HG02970 (cell line): ENCODE data around the gene ANKRD16.
A peak's percentile ranks its signal among the peaks of the same experiment; 100 is the strongest.

Source experiments
- ATAC-seq: cut with Tn5 transposase; IDR thresholded peaks from one replicate; pipeline ENCODE4 v1.9.1; 2021; ENCODE audit warnings: mild to moderate bottlenecking, moderate library complexity, moderate number of reproducible peaks; ENCODE audit not compliant: unreplicated experiment, low FRiP score

Gene ANKRD16

DNA sequence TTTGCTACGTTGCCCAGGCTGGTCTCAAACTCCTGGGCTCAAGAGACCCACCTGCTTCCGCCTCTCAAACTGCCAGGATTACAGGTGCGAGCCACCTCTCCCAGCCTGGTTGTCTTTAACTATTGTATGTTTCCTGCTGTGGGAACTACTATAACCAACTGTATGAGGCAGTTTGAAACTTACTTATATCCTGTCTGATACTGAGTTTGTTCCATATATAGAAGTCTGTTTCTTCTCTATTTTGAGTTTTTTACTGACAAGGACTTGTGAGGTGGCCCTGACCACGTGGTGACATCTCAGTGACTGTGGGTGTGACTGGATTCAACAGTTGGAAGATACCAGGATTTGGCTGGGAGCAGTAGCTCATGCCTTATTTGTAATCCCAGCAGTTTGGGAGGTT, 14.5 kb upstream of the ANKRD16 start:
- ATAC-seq = no peak

DNA sequence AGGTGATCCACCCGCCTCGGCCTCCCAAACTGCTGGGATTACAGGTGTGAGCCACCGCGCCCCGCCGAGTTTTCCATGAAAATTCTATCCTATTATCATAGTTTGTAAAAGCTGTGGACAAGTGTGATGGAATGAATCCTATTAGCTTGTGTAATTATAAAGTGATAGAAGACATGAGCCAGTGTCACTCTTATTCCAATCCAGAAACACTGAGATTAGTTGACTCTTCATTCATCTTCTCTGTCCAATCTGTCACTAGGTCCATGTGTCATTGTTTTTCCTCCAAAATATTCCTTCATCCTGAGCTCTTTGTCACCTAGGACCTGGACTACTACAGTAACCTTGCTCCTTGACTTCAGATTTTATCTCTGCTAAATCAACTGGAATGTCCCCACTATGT, 13.9 kb upstream of the ANKRD16 start:
- no peak for ATAC-seq

DNA sequence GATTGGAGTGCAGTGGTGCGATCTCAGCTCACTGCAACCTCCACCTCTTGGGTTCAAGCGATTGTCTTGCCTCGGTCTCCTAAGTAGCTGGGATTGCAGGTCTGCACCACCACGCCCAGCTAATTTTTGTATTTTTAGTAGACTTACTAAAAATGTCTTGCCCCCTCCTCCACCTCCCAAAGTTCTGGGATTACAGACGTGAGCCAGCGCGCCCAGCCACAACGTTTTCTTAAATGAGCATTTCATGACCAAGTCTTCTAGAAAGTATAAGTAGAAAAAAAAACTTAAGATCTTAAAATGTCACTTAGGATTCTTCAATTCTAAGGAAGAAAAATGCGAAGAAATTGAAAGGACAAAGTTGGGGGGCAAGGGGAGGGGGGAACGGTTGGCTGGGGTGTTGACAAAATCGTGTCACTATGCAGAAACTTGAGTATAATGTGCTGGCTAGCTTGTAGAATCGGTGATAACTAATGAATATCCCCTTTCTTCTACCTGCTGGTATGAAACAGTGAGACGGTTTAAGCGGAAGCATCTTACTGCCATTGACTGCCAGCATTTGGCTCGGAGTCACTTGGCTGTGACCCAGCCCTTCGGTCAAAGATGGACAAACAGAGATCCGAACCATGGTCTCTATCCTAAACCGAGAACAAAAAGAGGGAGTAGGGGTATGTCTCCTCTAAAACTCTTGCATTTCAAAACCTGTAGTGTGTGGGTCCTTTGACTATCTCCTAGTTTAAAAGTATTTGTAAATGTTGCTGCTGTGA, 13.0 kb upstream of the ANKRD16 start:
- ATAC-seq = no peak

DNA sequence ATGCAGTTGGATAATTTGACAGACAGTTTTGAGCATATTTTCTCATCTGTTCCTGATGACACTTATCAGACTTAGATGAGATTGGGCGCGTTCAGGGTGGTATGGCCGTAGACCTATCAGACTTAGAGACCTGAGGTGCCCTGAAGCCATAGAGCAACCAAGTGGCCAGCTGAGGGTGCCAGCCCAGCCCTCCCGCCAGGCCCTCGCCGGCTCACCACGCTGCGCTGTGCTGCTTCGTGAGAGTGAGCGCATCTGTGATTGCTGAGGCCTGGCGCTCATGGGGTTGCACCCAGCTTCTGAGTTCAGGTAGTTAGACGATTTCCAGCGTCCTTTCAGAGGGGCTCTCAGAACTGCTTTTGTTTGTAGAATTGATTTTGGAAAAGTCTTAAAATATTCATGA, 10.6 kb upstream of the ANKRD16 start:
- ATAC-seq = no peak

DNA sequence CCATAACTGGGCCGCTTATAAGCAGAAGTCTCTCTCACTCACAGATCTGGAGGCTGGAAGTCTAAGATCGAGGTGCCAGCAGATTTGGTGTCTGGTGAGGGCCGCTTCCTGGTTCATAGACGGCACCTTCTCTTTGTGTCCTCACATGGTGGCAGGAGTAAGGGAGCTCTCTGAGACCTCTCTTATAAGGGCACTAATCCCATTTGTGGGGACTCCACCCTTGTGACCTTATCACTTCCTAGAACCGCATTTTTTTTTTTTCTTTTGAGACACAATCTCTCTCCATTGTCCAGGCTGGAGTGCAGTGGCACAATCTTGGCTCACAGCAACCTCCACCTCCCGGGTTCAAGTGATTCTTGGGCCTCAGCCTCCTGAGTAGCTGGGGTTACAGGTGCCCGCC, 8.5 kb upstream of the ANKRD16 start:
- ATAC-seq = no peak

DNA sequence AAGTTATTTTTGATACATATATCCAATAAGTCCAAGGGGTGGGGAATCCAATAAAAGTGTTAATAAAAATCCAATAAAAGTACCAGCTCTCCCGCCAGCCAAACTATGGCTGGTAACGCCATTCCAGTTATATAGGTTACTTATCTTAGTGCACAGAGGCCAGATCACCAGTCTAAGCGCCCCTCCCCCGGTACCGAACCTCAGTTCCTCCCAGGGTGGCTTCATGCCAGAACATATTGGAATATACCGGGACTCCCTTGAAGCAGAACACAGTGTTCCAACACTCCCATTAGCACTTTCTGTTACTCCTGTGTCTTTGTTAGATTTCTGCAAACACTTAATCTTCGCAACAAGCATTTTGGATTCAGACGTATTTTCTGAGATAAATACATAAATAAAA, 7.8 kb upstream of the ANKRD16 start:
- no peak for ATAC-seq

DNA sequence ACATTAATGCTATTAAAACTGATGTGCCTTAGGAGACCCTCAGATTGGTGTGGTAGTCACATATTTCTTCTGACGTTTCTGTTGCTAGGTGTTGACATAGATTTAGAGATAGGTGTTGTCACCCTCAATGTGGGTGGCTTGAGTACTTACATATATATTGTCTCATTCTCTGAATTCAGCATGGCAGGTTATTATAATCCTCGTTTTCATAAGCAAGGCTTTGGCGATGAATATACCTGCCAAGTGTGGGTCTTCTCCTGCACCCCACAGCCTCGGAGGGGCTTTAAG, 7.3 kb upstream of the ANKRD16 start:
- ATAC-seq = no peak

DNA sequence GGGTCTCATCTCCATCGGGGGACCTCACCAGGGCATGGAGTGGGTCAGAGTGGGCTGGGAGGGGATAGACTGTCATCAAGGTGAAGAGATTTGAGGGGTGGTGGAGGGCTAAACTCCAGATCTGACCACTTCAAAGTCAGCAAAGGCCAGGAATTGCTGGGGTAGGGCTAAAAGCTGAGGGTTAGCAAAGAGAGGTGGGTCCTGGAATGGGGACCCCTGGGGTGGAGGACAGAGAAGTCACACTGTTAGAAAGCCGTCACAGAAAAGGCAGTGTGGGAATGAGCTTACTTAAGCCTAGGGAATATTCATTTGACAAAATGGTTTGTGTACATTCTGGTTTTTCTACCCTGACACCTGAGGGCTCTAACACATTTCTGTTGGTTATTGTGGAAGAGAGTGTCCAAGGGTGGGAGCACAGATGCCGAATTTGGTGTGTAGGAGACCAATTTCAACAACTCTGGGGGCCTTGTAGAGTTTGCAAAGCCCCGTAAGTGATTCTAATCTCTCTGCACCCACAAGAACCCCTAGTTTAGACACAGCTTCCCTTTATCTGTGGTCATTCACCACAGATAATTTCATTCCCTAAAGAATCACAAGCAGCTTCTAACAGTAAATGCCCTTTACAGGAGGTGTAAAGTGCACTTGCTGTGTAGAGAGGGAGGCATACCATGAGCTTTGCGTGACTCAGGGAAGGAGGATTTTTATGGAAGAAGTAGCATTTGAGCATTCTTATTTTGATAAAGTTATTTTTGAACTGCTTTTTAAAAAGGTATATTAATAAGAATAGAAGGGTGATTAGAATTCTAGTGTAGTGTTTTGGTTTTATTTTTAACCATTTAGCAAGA, 6.7 kb upstream of the ANKRD16 start:
- ATAC-seq = no peak

DNA sequence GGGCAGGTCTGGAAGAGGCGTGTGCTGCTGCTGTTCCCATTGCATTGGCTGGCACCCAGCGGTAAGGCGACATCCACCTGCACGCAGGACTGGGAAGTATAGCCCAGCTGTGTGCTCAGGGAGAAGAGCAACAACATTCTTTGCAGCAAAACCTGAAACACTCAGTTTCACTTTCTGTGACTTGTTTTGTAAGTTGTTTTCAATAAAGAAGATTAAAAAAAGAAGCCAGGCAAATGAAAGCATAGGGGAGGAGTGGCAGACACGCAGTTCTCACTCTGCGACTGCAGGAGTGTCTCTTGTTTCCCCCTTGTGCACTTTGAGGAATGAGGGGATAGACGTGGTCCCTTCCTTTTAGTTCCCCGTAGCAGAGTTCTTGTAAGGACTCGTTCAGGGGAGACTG, 6.1 kb upstream of the ANKRD16 start:
- no peak for ATAC-seq

DNA sequence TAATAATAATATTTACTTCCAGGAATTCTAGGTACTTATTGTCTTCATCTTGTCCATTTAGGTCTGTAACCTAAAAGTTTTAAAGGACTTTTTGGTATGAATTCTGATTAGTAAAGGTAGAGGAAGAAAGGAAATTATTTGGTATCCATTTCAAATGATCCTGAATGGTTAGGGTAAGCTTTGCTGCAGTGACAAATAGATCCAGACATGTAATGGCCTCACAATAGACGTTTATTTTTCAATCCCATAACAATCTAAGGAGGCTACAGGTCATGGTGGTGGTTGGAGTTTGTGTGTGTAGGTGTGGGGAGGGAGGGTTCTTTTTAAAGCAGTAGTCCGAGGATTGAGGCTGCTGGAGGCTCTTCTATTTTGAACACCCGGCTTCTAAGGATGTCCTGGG, 5.7 kb upstream of the ANKRD16 start:
- ATAC-seq = no peak

DNA sequence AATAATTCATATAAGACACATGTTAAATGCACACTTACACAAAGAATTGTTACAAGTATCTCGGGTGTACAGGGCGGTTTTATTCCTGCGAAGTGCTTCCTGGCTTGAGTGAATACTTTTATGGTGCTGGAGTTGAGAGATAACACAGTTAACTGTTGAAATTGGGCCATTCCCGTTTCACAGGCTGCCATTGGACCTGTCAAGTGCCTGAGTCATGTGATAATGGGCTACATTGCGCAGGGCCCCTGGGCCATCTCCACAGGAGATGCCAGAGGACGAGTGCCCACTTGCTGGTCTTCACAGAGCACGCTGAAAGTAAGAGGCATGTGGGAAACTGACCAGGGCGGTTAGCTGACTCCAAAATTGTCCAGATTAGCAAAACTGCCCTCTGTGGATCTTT, 5.2 kb upstream of the ANKRD16 start:
- ATAC-seq = no peak

DNA sequence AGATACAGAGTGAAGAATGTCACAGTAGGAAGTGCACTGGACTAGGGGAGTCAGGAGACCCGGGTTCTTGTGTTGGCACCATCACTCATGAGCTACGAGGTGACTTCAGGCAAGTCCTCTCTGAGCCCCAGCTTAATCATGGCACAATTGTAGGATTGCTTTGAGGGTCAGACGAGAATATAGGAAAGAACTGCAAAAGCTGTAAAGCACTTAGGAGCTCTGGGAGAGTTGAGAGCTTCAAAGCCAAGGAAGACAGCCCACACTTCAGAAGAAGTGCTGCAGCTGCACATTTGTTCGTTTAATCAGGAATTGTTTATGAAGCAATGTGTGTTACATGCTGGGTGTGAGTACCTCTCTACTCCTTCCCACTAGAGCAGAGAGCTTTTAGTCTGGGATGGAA, 4.7 kb upstream of the ANKRD16 start:
- no peak for ATAC-seq

DNA sequence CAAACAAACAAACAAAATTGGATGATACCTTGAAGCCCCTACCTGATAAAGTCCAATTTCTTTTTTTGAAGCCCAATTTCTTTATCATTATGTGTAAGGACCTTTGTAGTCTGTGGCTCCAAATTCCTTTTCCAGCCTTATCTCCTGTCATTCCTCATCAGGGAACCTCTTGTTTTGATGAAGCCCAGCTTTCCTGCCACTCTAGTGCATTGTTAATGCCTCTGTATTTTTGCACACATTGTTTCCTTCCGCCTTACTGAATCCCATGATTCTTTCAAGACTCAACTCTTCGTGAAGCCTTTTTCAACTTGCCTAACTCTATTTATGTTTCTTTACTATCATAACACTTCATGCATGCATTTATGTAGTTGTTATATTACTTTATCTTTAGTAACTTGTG, 3.6 kb upstream of the ANKRD16 start:
- ATAC-seq = no peak

DNA sequence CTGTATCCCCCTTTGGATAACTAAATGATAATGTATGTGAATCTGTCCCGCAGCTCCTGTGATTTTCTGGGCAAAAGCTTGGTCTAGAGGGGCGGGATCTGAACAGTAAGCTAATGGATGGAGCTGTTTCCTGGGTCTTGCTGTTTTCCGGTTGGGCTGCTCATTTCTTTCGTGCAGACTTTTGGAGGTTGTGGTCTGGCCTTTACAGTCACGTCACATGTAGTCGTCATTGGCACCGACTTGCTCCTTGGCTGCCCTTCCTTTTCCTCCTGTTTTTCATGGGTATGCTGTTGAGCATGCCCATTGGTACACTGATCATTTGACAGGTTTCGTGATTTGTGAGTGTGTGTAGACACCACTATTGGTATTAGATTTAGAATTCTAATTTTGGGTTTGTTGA, 2.3 kb upstream of the ANKRD16 start:
- no peak for ATAC-seq

DNA sequence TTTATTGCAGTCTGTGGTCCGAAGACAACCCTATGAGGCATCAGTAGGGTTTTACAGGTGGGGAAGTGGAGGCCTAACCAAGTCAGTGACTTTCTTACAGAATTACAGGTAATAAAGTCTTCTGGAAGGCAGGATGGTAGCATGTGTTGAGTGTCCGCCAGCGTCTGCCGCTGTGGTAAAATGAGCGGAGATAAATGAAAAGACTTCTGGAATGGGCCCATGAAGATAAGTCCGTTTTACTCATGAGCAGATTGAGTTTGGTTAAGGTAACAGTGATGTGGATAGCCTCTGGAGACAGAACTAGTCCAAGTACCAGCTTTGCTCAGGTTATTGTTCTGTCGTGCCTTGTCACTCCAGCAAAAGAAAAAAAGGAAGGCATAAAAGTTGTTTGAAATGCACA, 1.3 kb upstream of the ANKRD16 start:
- ATAC-seq = no peak

DNA sequence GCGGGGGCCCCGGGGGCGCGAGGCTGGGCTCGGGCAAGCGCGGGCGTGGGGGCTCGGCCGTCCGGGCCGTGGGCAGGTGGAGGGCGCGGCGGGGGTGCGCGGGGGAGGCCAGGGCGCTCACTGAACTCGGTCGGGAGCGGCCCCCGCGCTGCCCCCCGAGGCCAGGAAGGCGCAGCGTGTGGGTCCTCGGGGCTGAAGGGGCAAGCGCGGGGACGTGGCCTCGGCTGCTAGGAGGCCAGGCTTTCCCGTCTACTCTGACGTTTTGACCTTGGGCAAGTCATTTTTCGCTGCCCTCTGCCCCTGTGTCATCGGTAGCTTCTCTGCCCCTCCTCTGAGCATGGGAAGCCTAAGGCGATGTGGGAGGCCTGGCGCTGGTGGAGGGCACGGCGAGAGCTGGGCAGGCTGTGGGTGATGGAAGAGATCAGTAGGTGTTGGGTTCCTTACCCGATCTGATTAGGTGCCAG, 791 bp upstream of the ANKRD16 start:
- ATAC-seq = no peak

DNA sequence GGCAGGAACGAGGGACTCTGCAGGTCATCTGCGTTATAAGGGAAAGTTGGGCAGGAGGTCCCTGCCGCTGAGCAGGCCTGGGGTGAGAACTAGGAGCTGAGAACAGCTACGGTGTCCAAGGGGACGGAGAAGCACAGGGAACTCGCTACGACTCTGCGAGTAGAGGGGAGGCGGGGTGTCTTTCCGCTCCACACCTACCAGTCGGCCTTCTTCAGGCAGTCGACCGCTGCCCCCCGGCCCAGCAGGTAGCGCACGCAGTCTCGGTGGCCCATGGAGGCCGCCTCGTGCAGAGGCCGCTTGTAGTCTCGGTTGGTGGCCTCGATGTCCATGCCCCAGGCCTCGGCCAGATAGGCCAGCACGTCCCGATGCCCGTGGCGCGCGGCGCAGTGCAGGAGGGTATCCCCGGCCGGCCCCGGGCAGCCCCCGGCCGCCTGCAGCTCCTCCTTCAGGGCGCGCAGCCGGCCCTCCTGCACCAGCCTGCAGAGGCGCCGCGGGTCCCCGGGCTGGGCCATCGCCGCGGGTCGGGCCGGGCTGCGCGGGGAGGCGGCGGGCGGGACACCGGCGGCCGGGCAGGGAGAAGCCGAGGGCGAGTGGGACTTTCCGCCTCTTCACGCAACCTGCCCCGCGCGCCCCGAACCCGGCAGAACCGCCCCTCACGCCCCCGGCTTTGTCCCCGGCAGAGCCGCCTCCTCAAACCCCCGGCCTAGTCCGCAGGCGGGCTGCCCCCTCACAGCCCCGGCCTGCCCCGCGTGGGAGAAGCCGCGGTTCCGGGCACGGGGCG, 660 bp downstream of the ANKRD16 start:
- ATAC-seq = peak; percentile 18

DNA sequence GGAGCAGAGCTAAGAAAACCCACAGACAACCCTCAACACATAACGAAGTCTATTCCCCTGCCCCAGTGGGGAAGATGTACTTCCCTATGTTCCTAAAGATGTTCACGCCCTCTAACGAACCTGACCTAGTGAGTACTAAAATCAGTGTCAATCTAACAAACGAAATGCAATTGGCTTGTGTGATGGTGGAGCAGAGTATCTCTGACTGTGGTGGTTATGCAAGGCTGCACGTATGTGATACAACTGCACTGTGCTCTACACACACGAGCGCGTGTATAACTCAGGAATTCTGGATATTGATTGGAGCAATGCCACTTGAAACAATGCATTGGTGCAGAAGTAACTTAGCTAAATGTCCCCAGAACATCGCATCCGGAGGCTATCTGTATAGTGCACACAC, 1.3 kb downstream of the ANKRD16 start:
- no peak for ATAC-seq

DNA sequence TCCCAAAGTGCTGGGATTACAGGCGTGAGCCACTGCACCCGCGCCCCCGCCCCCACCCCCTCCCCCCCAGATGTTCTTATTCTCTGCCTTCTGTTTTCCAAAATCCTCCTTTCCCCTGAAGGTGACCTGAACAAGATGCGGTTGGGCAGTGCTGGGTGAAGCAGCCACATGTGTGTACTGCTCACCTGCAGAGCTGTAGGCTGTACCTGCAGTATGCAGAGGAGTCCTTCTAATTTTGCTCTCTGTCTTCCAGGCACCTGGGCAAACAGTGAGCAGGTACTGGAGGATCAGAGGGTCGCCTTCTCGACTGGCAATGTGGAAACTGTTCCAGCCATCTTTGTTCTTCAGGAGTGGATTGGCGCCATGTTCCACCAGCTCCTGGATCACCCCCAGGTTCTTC, 2.1 kb downstream of the ANKRD16 start:
- ATAC-seq = no peak

DNA sequence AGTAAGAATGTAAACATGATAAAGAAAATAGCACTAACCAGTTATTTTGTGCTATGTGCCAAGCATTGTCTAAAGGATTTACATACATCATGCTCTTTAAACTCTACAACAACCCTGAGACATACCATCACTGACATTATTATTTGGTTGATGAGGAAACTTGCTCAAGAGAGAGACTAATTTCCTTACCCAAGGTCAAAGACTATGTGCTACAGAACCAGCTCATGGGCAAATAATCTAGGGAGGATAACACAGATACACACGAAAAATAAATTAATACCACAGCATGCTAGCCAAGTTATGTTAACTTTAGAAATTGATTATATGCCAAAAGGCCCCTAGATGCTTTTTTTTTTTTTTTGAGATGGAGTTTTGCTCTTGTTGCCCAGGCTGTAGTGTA, 2.7 kb downstream of the ANKRD16 start:
- ATAC-seq = no peak

DNA sequence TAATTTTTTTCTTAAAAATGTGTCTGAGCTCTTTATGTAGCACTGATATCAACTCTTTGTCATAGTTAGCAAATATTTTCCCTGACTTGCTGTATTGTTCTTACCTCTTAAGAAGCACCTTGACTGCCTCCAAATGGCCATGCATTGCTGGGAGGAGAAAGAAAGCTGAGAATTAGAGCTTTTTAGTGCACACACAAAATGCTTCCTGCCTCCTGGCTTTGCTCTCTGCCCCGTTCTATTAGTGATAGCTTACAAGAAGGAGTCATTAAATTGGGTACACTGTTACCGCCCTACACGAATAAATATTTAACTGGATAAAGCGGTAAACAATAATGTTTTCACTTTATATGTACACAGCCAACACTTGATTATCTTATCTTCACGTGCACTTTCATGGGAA, 4.1 kb downstream of the ANKRD16 start:
- ATAC-seq = no peak
